Activated CD4-positive, alpha-beta T cell treated with anti-CD3 and anti-CD28 coated beads, Interleukin-2, amount 50 U/mL, for 4 hours (primary cell): ENCODE measurements around the gene NFYB.
"Not testable (repeated sequence)": the region's sequence is repeated elsewhere in the genome, so short reads cannot be mapped to it uniquely, and the experiment has no call there.

Experiments
- DNase-seq, 2 experiments: peaks; one replicate each; pipeline ENCODE4 v3.0.0-alpha.2; 2020

The NFYB gene

GRCh38 chr12:104114834-104115586 is 23.0 kb downstream of the NFYB start:
- DNase-seq = not testable (repeated sequence)

DNA sequence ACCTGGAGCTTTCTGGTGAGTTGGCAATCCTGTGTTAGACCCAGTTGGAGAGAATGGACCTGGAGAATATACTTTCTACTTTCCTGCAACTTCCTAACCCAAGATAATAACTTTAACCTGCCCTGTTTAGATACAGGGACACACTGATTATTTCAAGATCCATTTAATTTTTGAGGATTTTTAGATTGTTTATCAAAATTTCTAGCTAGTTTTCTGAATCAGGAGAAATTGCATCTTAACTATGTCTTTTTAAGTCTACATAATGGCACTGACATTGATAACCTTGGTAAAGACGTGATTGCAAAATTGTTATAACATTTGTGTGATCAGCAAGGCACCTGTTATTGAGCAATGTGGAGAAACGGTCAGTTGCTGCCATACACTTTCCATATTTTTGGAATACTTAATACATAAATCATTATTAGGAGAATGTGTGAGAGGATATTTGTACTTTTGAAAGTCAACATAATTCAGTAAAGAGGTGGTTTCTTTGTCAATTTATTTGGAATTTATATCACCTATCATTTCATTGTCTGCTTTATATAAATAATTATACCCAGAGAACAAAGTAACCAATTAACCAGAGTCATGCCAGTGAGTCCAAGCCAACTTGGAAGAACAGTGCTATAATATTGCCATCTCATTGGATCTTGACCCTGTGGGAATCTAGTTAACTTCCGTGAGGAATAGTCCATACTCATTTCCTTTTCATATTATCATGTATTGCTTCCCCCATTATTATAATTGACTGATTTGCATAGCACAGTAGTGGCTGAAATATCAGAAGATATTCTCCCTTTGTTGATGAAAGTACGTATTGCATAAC is 28.4 kb downstream of the NFYB start:
- DNase-seq = no peak

DNA sequence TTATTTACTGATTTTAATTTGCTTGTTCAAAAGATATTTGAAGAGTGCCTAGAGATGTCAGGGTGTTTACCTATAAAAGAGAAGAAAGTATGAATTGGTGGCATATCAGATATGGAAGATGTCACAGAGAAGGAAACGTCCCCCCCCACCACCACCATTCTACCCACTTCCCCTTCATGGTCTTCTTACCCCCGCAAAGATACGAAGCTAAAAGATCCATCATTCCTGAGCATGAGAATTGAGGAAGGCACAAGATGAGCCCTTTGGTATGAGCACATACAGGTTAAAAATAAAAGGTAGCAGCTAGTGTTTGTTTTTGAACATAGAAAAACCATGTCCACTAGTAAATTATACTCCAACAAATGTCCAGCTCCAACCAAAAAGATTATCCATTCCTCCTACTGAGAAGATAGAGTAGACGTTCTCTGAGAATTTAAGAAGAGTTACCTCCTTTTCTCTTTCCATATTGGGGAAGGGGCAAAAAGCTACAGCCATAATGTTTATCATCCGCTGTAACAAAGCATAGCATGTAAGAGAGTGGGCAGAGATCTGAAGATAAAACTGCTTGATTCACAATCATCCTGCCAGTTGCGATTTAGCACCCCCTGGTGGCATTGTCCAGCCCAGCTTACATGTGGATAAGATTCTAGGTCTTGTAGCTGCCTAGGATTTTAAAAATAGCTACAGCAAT is 29.1 kb downstream of the NFYB start:
- DNase-seq = peak; percentile 87 to 88

DNA sequence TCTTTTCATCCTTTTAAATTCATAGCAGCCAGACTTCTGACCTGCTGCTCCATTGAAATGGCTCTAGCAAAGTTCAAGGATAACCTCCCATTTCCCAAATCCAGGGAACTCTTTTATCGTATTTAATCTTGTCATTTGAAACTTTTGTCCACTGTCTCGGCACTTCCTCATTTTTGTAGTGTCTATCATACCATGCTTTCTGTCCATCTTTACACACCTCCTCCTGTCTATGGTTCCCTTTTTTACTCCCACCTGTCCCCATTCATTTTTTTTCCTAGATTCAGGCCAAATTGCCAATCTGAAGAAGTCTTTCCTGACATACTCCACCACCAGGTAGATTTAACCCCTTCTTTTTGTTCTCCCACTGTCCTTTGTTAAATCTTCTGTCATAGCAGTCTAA is 31.0 kb downstream of the NFYB start:
- DNase-seq = no peak

- no peak for DNase-seq
Observed at GRCh38 chr12:104105461-104105860, 32.5 kb downstream of the NFYB start.

GRCh38 chr12:104097954-104098353 is 40.1 kb downstream of the NFYB start:
- DNase-seq = no peak

GRCh38 chr12:104095289-104095688 is 42.7 kb downstream of the NFYB start:
- DNase-seq = no peak

DNA sequence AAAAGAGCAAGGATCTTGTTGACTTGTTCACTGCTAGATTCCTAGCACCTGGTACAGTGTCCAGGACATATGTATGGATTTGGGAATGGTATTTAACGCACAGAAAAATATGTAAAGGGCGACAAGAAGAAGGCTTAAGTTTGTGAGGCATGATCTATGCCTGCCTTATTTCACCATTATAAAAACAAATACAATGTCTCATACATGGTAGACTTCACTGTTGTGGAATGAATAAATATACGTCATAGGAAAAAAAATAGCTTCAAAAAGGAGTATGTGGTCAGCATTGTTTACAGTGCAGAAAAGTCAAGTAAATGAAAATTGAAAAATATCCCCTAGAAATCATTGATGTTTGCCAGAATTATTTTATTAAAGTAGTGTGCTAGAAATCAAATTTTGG is 43.7 kb downstream of the NFYB start:
- DNase-seq = no peak

GRCh38 chr12:104091136-104091535 is 46.9 kb downstream of the NFYB start:
- no peak for DNase-seq

DNA sequence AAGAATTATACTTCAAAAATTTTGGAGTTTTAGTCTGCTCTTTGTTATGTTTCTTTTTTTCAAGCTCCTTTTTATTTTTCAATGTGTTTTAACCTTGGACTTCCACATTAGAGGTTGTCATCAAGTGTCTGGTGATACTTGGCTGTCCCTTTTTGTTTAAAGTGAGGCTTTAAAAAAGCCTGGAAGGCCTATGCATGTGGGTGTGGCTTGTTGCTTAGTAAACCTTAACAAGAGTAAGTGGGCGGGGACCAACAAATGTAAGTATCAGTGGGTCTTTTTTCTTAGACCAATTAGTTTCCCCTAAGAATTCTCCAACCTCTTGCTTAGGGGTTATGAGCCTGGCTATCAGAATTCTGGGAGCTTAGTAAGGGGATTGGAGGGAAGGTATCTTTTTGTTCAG is 47.3 kb downstream of the NFYB start:
- DNase-seq = no peak

GRCh38 chr12:104083769-104084475 is 54.1 kb downstream of the NFYB start:
- DNase-seq = no peak

DNA sequence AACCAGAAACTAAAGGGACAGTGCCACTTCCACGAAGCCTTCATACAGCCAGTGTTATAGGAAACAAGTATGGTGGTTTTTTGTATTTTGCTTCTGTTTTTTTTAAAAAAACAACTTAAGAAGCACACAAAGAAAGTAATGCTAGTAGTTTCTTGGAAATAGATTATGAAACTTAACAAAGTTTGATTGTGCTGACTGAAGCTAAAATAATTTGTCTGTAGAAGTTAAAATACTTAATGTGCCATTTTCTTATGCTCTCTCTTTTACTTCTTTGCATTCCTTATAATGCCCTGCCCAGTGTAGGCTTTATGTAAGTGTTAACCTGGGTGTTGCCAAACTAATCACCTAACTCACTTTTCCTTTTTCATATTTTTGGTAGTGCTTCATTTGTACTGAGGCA is 57.2 kb downstream of the NFYB start:
- no peak for DNase-seq

- DNase-seq = no peak
Observed at GRCh38 chr12:104079024-104079423, 59.0 kb downstream of the NFYB start.

DNA sequence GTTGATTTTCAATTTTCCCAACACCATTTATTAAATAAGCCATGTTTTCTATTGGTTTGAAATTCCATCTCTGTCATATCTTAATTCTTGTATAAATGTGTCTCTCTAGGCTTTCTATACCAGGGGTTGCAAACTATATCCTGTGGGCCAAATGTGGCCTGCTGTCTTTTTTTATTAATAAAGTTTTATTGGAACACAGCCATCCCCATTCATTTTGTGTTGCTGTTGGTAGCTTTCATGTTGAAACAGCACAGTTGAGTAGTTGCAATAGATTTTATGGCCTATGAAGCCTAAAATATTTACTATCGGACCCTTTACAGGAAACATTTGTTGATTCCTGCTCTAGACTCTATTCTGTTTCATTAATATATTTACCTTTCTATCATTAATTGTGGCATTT is 64.3 kb downstream of the NFYB start:
- DNase-seq = no peak

DNA sequence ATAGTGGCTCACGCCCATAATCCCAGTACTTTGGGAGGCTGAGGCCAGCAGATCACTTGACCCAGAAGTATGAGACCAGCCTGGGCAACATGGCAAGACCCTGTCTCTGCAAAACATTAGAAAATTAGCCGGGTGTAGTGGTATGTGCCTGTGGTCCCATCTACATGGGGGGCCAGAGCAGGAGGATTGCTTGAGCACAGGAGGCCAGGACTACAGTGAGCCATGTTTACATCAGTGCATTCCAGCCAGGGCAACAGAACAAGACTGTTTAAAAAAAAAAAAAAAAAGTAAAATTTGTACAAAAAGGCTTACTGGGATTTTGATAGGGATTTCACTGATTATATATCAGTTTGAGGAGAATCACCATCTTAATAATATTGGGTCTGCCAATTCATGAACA is 65.9 kb downstream of the NFYB start:
- no peak for DNase-seq
